Epithelial cell of proximal tubule (primary cell): ENCODE data around the gene SH3GL2. TPM values are rescaled to one million over a fixed set of nuclear protein-coding genes. Genes with fewer than 3 reads are reported as not detected.

ENCODE experiments used
- DNase-seq: peaks from one replicate; pipeline ENCODE4 v3.0.0-alpha.2; 2011; ENCODE audit warnings: low read depth
- H3K4me3 ChIP-seq: 2 replicates; pipeline ENCODE4 v1.5.1; 2011; ENCODE audit warnings: low read depth, mild to moderate bottlenecking, low read length
- CTCF ChIP-seq: conservative IDR thresholded peaks from 2 replicates; pipeline ENCODE4 v1.5.1; 2012; ENCODE audit warnings: low read depth, mild to moderate bottlenecking, low read length
- total RNA-seq: library from RNA; depleted of rRNA; stranded (reverse); fragments of >200 nt; gene quantifications from 2 replicates; pipeline ENCODE4 v1.2.3, GENCODE V29; 2015

The SH3GL2 gene
- 0.87 and 3.4 TPM in 2 replicates for total RNA-seq

- H3K4me3 ChIP-seq: peak within 1 kb of the TSS; percentile 46
- DNase-seq: no peak
- TF ChIP-seq CTCF: no peak
Measured at GRCh38 chr9:17578911-17579793, at the start of gene SH3GL2. Gene SH3GL2, plus strand, starts transcription at chr9:17579066.

- TF ChIP-seq CTCF: peak; percentile 79
- H3K4me3 ChIP-seq: peak overlapping the region; percentile 30
- no peak for DNase-seq
Measured at GRCh38 chr9:17531642-17532254, 47.1 kb upstream of the SH3GL2 start.

- TF ChIP-seq CTCF: no peak
- no peak for DNase-seq
Measured at GRCh38 chr9:17532461-17532860, 46.4 kb upstream of the SH3GL2 start.

GRCh38 chr9:17535176-17535575 lies 43.7 kb upstream of the SH3GL2 start:
- no peak for TF ChIP-seq CTCF
- no peak overlapping the region for H3K4me3 ChIP-seq
- no peak for DNase-seq

More at GRCh38 chr9:17532461-17532860, 46.4 kb upstream of the SH3GL2 start:
- H3K4me3 ChIP-seq: no peak overlapping the region

GRCh38 chr9:17536027-17536426 lies 42.8 kb upstream of the SH3GL2 start:
- TF ChIP-seq CTCF: no peak
- no peak for DNase-seq
- H3K4me3 ChIP-seq: no peak overlapping the region

GRCh38 chr9:17551023-17551422 lies 27.8 kb upstream of the SH3GL2 start:
- TF ChIP-seq CTCF: no peak
- no peak overlapping the region for H3K4me3 ChIP-seq
- DNase-seq: no peak
